Adrenal gland (tissue), 19 donors: ENCODE results near the gene OR10A4. TPM values are rescaled to one million over a fixed set of nuclear protein-coding genes. Genes with fewer than 3 reads are reported as not detected.

ENCODE experiments used
- DNase-seq, 7 donors: peaks; one replicate each; pipeline ENCODE4 v3.0.0-alpha.2; 2019 to 2020
- H3K27ac ChIP-seq, 5 donors: fragments of 200-600 bp; sonication (generic) in 4 of 5; 1 replicate in 3 of 5; 2 replicates in 2 of 5; pipeline versions ENCODE4 v1.5.1 to v1.8.0; 2016 to 2020; ENCODE audit warnings: mild to moderate bottlenecking in 1 of 5
- H3K27me3 ChIP-seq: fragments of 200-600 bp; 2 replicates; pipeline ENCODE4 v1.8.0; 2021
- H3K36me3 ChIP-seq, 2 donors: fragments of 200-600 bp; replicated peaks in 1 of 2; 1 replicate in 1 of 2; 2 replicates in 1 of 2; pipeline versions ENCODE4 v1.5.1 to v1.8.0; 2018 to 2022
- H3K4me1 ChIP-seq, 2 donors: fragments of 200-600 bp; replicated peaks in 1 of 2; 1 replicate in 1 of 2; 2 replicates in 1 of 2; pipeline versions ENCODE4 v1.5.1 to v1.8.0; 2018 to 2021
- H3K4me3 ChIP-seq, 4 donors: fragments of 200-600 bp; sonication (generic) in 3 of 4; one replicate each; pipeline ENCODE4 v1.5.1; 2016 to 2018
- H3K9me3 ChIP-seq, 3 donors: fragments of 200-600 bp; sonication (generic) in 1 of 3; replicated peaks in 1 of 3; 1 replicate in 2 of 3; 2 replicates in 1 of 3; pipeline versions ENCODE4 v1.5.1 to v1.8.0; 2016 to 2021
- POLR2A ChIP-seq, 2 donors: fragments of 450-650 bp; IDR thresholded peaks; one replicate each; pipeline ENCODE4 v1.6.1; 2017; ENCODE audit warnings: antibody characterized with exemption in 2 of 2, mild to moderate bottlenecking in 2 of 2, moderate library complexity in 1 of 2
- WGBS, 4 donors: extraction: QIAGEN DNeasy Blood & Tissue Kit in 2 of 4; methylation state at CpG; one replicate each; pipeline versions ENCODE4 v1.1.5 to v1.1.7; 2013 to 2017; 5-methylcytosine and 5-hydroxymethylcytosine counted together
- intact Hi-C, 2 donors: fragments of 100-400 bp; cut with DNase I; formaldehyde crosslinking; loops; one replicate each; pipeline versions ENCODE4 v1.14.1 to v1.15.0; 2022 to 2023
- long read RNA-seq, 10 donors: library from polyadenylated mRNA in 3 of 10; unstranded in 2 of 10; stranded (forward) in 1 of 10; transcript quantifications; one replicate each; pipeline ENCODE4 v2.0.0 and lab custom pipeline, GENCODE V29; 2021 to 2026
- polyA plus RNA-seq, 3 donors: library from polyadenylated mRNA; stranded (reverse); fragments of 200-250 nt in 2 of 3; fragments of 350-450 nt in 1 of 3; fragmentation: Illumina TruSeq in 1 of 3; extraction: RNeasy Lipid Tissue Mini Kit (QIAGEN cat#74804) in 1 of 3; gene quantifications; one replicate each; pipeline ENCODE4 v1.2.3, GENCODE V29; 2013 to 2014
- total RNA-seq, 9 donors: library from RNA; depleted of rRNA in 4 of 9; stranded (reverse); fragments of >200 nt in 4 of 9; fragments of 120-200 nt in 1 of 9; fragmentation: NEBNext Ultra II Directional in 1 of 9; extraction: Animal tissue kit (Norgen Biotek cat#: 25700) in 1 of 9; gene quantifications; one replicate each; pipeline versions ENCODE4 v1.1.0 to v1.2.4, GENCODE V29; 2013 to 2023
- TF ChIP-seq, protein P1 (sequence below), 6 experiments: fragments of 450-650 bp in 4 of 6; fragments of 200-600 bp in 2 of 6; sonication (generic) in 1 of 6; IDR thresholded peaks; 1 replicate in 5 of 6; 2 replicates in 1 of 6; pipeline versions ENCODE4 v1.5.1 to v1.8.0; 2016 to 2021; ENCODE audit warnings: antibody characterized with exemption in 6 of 6, mild to moderate bottlenecking in 2 of 6, moderate library complexity in 1 of 6
- donor health status: healthy with polysubstance abuse.
- donor health status: Bipolar disorder and iron deficiency.
- donor health status: DM: yes; HTN: yes; CAD: no.
- donor health status: DM: no; HTN: no; CAD: no.
- donor health status: DM: no; HTN: no; CAD: no.
- donor health status: DM: yes; HTN: yes; CAD: no.

OR10A4 gene, protein sequence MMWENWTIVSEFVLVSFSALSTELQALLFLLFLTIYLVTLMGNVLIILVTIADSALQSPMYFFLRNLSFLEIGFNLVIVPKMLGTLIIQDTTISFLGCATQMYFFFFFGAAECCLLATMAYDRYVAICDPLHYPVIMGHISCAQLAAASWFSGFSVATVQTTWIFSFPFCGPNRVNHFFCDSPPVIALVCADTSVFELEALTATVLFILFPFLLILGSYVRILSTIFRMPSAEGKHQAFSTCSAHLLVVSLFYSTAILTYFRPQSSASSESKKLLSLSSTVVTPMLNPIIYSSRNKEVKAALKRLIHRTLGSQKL
- total RNA-seq (not detected), polyA plus RNA-seq (not detected)
- long read RNA-seq, donor 1 = 0 reads
- long read RNA-seq, donor 2 = 0 reads
- long read RNA-seq, donor 3 = 0 reads
- long read RNA-seq, donor 4 = 0 reads
- long read RNA-seq, donor 5 = 0 reads
- long read RNA-seq, donor 6 = 0 reads
- long read RNA-seq, donor 7 = 0 reads
- long read RNA-seq, donor 8 = 0 reads
- long read RNA-seq, donor 9 = 0 reads
- long read RNA-seq, donor 10 = 0 reads

GRCh38 chr11:6876325-6876724 is at the start of gene OR10A4:
OR10A4 (plus strand) TSS chr11:6876625; CDS start chr11:6876648, 23 bp downstream.
- Histone ChIP-seq H3K4me1 (no peaks in the 10 kb centered on the region), H3K9me3 (no peaks in the 10 kb centered on the region), H3K27ac (no peak within 1 kb of the TSS), H3K27me3 (no peaks in the 10 kb centered on the region), H3K4me3 (no peak within 1 kb of the TSS), H3K36me3 (no peaks in the 10 kb centered on the region)
- TF ChIP-seq POLR2A (IDR thresholded peaks at IDR 0.05) = no peak
- TF ChIP-seq, protein P1, sequence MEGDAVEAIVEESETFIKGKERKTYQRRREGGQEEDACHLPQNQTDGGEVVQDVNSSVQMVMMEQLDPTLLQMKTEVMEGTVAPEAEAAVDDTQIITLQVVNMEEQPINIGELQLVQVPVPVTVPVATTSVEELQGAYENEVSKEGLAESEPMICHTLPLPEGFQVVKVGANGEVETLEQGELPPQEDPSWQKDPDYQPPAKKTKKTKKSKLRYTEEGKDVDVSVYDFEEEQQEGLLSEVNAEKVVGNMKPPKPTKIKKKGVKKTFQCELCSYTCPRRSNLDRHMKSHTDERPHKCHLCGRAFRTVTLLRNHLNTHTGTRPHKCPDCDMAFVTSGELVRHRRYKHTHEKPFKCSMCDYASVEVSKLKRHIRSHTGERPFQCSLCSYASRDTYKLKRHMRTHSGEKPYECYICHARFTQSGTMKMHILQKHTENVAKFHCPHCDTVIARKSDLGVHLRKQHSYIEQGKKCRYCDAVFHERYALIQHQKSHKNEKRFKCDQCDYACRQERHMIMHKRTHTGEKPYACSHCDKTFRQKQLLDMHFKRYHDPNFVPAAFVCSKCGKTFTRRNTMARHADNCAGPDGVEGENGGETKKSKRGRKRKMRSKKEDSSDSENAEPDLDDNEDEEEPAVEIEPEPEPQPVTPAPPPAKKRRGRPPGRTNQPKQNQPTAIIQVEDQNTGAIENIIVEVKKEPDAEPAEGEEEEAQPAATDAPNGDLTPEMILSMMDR (IDR thresholded peaks at IDR 0.05) = no peak
- 68 to 96% (median 85%) methylated on average over 1 of the region's 1 CpG for WGBS, 4 donors
- intact Hi-C loops = no loop called here
- no peak for DNase-seq

- 75 to 88% (median 84%) methylated on average over 1 of the region's 1 CpG for WGBS, 4 donors
- TF ChIP-seq, protein P1 (IDR thresholded peaks at IDR 0.05) = no peak
- no peak for TF ChIP-seq POLR2A (IDR thresholded peaks at IDR 0.05)
- Histone ChIP-seq H3K36me3 (no peaks in the 10 kb centered on the region), H3K27ac (no peak overlapping the region), H3K27me3 (no peaks in the 10 kb centered on the region), H3K9me3 (no peaks in the 10 kb centered on the region), H3K4me3 (no peak overlapping the region), H3K4me1 (no peaks in the 10 kb centered on the region)
- DNase-seq = no peak
- intact Hi-C loops = no loop called here
Observed at GRCh38 chr11:6828103-6828502, 48.3 kb upstream of the OR10A4 start.

GRCh38 chr11:6833356-6833755 is 43.1 kb upstream of the OR10A4 start:
- no peak overlapping the region for H3K27ac ChIP-seq
- no peaks in the 10 kb centered on the region for H3K36me3 ChIP-seq
- no peaks in the 10 kb centered on the region for H3K9me3 ChIP-seq
- DNase-seq = no peak
- intact Hi-C loops = no loop called here
- no peak overlapping the region for H3K4me3 ChIP-seq
- TF ChIP-seq, protein P1 (IDR thresholded peaks at IDR 0.05) = no peak
- TF ChIP-seq POLR2A (IDR thresholded peaks at IDR 0.05) = no peak
- H3K27me3 ChIP-seq = no peaks in the 10 kb centered on the region
- WGBS, 4 donors = 73 to 84% (median 76%) methylated on average over 6 of the region's 6 CpGs
- H3K4me1 ChIP-seq = no peaks in the 10 kb centered on the region

GRCh38 chr11:6834021-6834420 is 42.4 kb upstream of the OR10A4 start:
- TF ChIP-seq POLR2A (IDR thresholded peaks at IDR 0.05) = no peak
- TF ChIP-seq, protein P1 (IDR thresholded peaks at IDR 0.05) = no peak
- H3K4me1 ChIP-seq = no peaks in the 10 kb centered on the region
- no peaks in the 10 kb centered on the region for H3K9me3 ChIP-seq
- H3K27me3 ChIP-seq = no peaks in the 10 kb centered on the region
- no peaks in the 10 kb centered on the region for H3K36me3 ChIP-seq
- H3K27ac ChIP-seq = no peak overlapping the region
- no peak for DNase-seq
- intact Hi-C loops = no loop called here
- no peak overlapping the region for H3K4me3 ChIP-seq
- WGBS, 4 donors = 43 to 80% (median 52%) methylated on average over 1 of the region's 1 CpG
